Type B pancreatic cell (in vitro differentiated cells): ENCODE measurements around the gene ORC5. TPM values are rescaled to one million over a fixed set of nuclear protein-coding genes. Genes with fewer than 3 reads are reported as not detected.

ENCODE experiments used
- DNase-seq: peaks from one replicate; pipeline ENCODE4 v3.0.0; 2021; ENCODE audit warnings: mixed read lengths; ENCODE audit not compliant: unreplicated experiment; ENCODE audit errors: extremely low spot score
- H3K27ac Mint-ChIP-seq: 2 replicates; pipeline ENCODE4 v1.8.0; 2021; ENCODE audit warnings: mild to moderate bottlenecking, mixed read lengths
- H3K27me3 Mint-ChIP-seq: 2 replicates; pipeline ENCODE4 v1.8.0; 2021; ENCODE audit warnings: mixed read lengths
- H3K36me3 Mint-ChIP-seq: 2 replicates; pipeline ENCODE4 v1.8.0; 2021; ENCODE audit warnings: mixed read lengths
- H3K4me1 Mint-ChIP-seq: one replicate; pipeline ENCODE4 v1.8.0; 2021; ENCODE audit warnings: mixed read lengths; ENCODE audit not compliant: unreplicated experiment
- H3K4me3 Mint-ChIP-seq: 2 replicates; pipeline ENCODE4 v1.8.0; 2021; ENCODE audit warnings: mild to moderate bottlenecking, mixed read lengths
- H3K9me3 Mint-ChIP-seq: 2 replicates; pipeline ENCODE4 v1.8.0; 2021; ENCODE audit warnings: mixed read lengths
- total RNA-seq: library from RNA; stranded (reverse); gene quantifications from 2 replicates; pipeline ENCODE4 v1.2.1, GENCODE V29; 2021; ENCODE audit warnings: low replicate concordance
- TF ChIP-seq, protein P1 (sequence below): fragments of 200-600 bp; sonication (generic); conservative IDR thresholded peaks from 2 replicates; pipeline ENCODE4 v1.5.0; 2021; ENCODE audit warnings: antibody characterized with exemption, mild to moderate bottlenecking

ORC5 gene
- total RNA-seq, 1 donor from 2014 or later: 22.8 TPM

DNA sequence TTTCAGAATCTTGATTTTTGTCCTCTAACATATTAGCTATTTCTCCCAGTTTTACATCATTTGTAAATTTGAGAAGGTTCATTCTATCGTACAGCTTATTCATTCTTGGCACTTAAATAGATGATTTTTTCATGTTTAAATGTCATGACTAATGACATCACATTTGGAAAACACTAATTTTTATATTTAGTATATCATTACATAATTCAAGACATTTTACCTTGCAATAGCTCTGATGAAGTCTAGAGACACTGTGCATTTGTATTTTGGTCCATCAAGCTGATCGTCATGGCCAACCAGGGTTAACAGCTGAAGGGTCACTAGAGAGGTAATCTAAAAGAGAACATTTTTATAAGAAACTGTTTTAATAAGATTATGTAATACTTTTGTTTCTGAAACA, 71.3 kb downstream of the ORC5 start:
- Mint-ChIP-seq H3K4me3 (no peak overlapping the region), H3K36me3 (no peaks in the 10 kb centered on the region), H3K27me3 (no peaks in the 10 kb centered on the region), H3K4me1 (no peaks in the 10 kb centered on the region), H3K27ac (no peak overlapping the region), H3K9me3 (no peaks in the 10 kb centered on the region)
- TF ChIP-seq, protein P1, sequence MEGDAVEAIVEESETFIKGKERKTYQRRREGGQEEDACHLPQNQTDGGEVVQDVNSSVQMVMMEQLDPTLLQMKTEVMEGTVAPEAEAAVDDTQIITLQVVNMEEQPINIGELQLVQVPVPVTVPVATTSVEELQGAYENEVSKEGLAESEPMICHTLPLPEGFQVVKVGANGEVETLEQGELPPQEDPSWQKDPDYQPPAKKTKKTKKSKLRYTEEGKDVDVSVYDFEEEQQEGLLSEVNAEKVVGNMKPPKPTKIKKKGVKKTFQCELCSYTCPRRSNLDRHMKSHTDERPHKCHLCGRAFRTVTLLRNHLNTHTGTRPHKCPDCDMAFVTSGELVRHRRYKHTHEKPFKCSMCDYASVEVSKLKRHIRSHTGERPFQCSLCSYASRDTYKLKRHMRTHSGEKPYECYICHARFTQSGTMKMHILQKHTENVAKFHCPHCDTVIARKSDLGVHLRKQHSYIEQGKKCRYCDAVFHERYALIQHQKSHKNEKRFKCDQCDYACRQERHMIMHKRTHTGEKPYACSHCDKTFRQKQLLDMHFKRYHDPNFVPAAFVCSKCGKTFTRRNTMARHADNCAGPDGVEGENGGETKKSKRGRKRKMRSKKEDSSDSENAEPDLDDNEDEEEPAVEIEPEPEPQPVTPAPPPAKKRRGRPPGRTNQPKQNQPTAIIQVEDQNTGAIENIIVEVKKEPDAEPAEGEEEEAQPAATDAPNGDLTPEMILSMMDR: no peak
- no peak for DNase-seq

DNA sequence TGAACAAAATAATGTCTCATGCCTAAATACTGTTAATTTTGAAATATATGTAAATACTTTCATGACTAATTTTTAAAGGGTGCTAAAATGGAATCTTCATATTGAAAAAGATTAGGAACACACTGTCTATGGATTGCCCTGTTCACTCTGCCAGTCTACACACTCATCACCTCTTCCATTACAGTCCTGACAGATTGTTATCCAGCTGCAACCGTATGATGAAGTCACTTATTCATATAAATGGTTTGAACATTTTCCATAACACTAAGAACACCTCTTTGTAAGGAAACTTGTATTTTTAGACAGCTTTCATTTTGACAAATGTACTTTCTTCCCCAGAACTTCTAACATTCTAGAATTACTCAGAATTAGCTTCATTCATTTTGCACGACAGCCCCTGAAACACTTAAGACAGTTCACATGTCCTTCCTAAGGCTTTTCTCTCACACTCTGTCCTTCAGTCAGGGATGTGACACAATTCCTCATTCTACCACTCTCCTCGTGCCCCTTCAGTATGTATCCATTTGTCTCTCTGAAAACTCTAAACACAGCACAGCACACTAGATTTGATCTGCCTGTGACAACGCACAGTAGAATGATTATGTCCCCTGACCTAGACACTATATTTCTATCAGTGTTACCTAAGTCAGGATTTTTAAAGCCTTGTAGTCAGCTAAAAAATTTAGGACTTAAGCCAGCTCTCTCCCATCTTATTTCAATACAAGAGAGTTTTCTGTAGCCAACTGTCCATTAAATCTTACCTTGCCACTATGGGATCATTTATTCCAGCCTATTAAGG, 71.9 kb downstream of the ORC5 start:
- no peaks in the 10 kb centered on the region for H3K9me3 Mint-ChIP-seq
- peaks cover 4% of the 10 kb centered on the region for H3K36me3 Mint-ChIP-seq
- no peak for DNase-seq
- H3K27ac Mint-ChIP-seq: no peak overlapping the region
- no peaks in the 10 kb centered on the region for H3K27me3 Mint-ChIP-seq
- no peaks in the 10 kb centered on the region for H3K4me1 Mint-ChIP-seq
- TF ChIP-seq, protein P1: no peak
- no peak overlapping the region for H3K4me3 Mint-ChIP-seq

- TF ChIP-seq, protein P1: no peak
- no peak overlapping the region for H3K27ac Mint-ChIP-seq
- H3K9me3 Mint-ChIP-seq: no peaks in the 10 kb centered on the region
- DNase-seq: no peak
- no peaks in the 10 kb centered on the region for H3K27me3 Mint-ChIP-seq
- H3K36me3 Mint-ChIP-seq: peaks cover 23% of the 10 kb centered on the region
- no peaks in the 10 kb centered on the region for H3K4me1 Mint-ChIP-seq
- H3K4me3 Mint-ChIP-seq: no peak overlapping the region
Measured at GRCh38 chr7:104133238-104133637, 74.6 kb downstream of the ORC5 start.

DNA sequence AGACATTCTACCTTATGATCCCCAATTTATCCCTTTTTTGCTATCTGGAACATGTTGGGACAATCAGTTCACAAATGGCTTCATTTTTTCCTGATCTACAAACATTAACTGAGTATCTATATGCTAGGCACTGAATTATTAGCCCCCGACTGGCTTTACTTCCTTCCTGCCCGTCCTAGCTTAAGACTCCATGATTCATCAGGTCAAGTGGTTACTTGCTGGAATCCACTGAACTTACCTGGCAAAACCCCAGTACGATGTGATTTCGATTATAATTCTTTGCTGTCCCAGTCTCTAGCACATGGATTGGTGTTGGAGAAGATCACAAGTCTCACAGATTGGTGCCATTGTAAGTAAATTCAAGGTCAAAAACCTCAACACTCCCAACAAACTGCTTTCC, 77.1 kb downstream of the ORC5 start:
- no peak for DNase-seq
- no peaks in the 10 kb centered on the region for H3K9me3 Mint-ChIP-seq
- H3K27me3 Mint-ChIP-seq: no peaks in the 10 kb centered on the region
- no peak overlapping the region for H3K27ac Mint-ChIP-seq
- TF ChIP-seq, protein P1: no peak
- peaks cover 9% of the 10 kb centered on the region for H3K4me1 Mint-ChIP-seq
- H3K36me3 Mint-ChIP-seq: peaks cover 23% of the 10 kb centered on the region
- no peak overlapping the region for H3K4me3 Mint-ChIP-seq

- DNase-seq: no peak
- TF ChIP-seq, protein P1: no peak
- no peaks in the 10 kb centered on the region for H3K27me3 Mint-ChIP-seq
- H3K36me3 Mint-ChIP-seq: peaks cover 29% of the 10 kb centered on the region
- no peak overlapping the region for H3K4me3 Mint-ChIP-seq
- H3K9me3 Mint-ChIP-seq: no peaks in the 10 kb centered on the region
- no peak overlapping the region for H3K27ac Mint-ChIP-seq
- H3K4me1 Mint-ChIP-seq: peaks cover 9% of the 10 kb centered on the region
Measured at GRCh38 chr7:104127204-104127603, 80.6 kb downstream of the ORC5 start.
